BJ (cell line): ENCODE data around the gene ZNF500. TPM values are rescaled to one million over a fixed set of nuclear protein-coding genes. Genes with fewer than 3 reads are reported as not detected.
"Not testable (repeated sequence)": the region's sequence is repeated elsewhere in the genome, so short reads cannot be mapped to it uniquely, and the experiment has no call there.

Experiments
- CTCF ChIA-PET: fragments of 350-600 bp; formaldehyde crosslinking; extraction: SDS; loops from one replicate; lab custom pipeline; 2021; ENCODE audit warnings: antibody characterized with exemption, inconsistent platforms; lab: Yijun Ruan, JAX
- POLR2A ChIA-PET: fragments of 300-600 bp; sonication (Branson Sonifier 250); formaldehyde crosslinking; extraction: SDS; loops from one replicate; lab custom pipeline; 2021; ENCODE audit warnings: antibody characterized with exemption; lab: Charles Lee
- DNase-seq: peaks from one replicate; pipeline ENCODE4 v3.0.0-alpha.2; 2011; ENCODE audit warnings: low read depth
- H3K27me3 ChIP-seq: 2 replicates; pipeline ENCODE4 v1.6.0; 2011; ENCODE audit warnings: low read length; ENCODE audit not compliant: control insufficient read depth, insufficient read depth
- H3K36me3 ChIP-seq: 2 replicates; pipeline ENCODE4 v1.5.1; 2011; ENCODE audit warnings: low read length; ENCODE audit not compliant: control insufficient read depth, insufficient read depth
- H3K4me3 ChIP-seq: 2 replicates; pipeline ENCODE4 v1.5.1; 2011; ENCODE audit warnings: low read depth, mild to moderate bottlenecking, control low read depth, low read length
- polyA plus RNA-seq: library from polyadenylated mRNA; depleted of rRNA; stranded (reverse); fragments of >200 nt; gene quantifications from 2 replicates; pipeline ENCODE4 v1.2.3, GENCODE V29; 2011
- TF ChIP-seq, protein P1 (sequence below): IDR thresholded peaks from 2 replicates; pipeline ENCODE4 v1.5.1; 2011; ENCODE audit warnings: low read depth, mild to moderate bottlenecking, control low read depth, inconsistent platforms, low read length, moderate library complexity; ENCODE audit not compliant: insufficient read depth

ZNF500 gene
- polyA plus RNA-seq, 1 experiment = 6.5 TPM

DNA sequence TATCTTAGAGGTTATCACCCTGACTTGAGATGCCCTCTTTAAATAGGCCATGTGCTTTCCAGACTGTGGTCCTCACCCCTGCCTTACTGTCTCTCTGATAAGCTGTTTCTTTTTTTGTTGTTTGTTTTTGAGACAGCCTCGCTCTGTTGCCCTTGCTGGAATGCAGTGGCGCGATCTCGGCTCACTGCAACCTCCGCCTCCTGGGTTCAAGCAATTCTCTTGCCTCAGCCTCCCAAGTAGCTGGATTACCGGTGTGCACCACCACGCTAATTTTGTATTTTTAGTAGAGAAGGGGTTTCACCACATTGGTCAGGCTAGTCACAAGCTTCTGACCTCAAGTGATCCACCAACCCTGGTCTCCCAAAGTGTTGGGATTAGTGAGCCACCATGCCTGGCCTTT is 21.9 kb upstream of the ZNF500 start:
- TF ChIP-seq, protein P1, sequence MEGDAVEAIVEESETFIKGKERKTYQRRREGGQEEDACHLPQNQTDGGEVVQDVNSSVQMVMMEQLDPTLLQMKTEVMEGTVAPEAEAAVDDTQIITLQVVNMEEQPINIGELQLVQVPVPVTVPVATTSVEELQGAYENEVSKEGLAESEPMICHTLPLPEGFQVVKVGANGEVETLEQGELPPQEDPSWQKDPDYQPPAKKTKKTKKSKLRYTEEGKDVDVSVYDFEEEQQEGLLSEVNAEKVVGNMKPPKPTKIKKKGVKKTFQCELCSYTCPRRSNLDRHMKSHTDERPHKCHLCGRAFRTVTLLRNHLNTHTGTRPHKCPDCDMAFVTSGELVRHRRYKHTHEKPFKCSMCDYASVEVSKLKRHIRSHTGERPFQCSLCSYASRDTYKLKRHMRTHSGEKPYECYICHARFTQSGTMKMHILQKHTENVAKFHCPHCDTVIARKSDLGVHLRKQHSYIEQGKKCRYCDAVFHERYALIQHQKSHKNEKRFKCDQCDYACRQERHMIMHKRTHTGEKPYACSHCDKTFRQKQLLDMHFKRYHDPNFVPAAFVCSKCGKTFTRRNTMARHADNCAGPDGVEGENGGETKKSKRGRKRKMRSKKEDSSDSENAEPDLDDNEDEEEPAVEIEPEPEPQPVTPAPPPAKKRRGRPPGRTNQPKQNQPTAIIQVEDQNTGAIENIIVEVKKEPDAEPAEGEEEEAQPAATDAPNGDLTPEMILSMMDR = no peak
- no peak for DNase-seq
- no peak overlapping the region for H3K4me3 ChIP-seq
- H3K27me3 ChIP-seq = no peaks in the 10 kb centered on the region
- no peaks in the 10 kb centered on the region for H3K36me3 ChIP-seq
- CTCF ChIA-PET = no interaction called here
- POLR2A ChIA-PET = no interaction called here

DNA sequence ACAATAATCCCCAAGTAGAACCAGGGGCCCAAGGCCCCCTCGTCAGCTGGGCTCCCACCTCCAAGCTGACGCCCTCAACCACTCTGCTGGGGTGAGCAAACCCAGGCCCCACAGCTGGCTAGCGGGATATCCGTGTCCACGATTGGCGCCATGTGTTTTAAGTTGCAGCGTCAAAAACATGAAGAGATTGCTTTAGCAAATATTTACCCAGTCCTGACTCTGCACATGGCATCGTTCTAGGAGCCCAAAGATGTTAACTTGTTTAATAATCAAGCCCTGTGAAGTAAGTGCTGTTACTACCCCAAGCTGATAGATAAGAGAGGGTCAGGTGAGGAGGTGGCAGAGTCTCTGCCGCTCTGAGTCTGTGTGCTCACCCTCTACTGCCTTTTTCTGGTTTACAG is 21.5 kb upstream of the ZNF500 start:
- H3K4me3 ChIP-seq = no peak overlapping the region
- ChIA-PET POLR2A (no interaction called here), CTCF (no interaction called here)
- DNase-seq = no peak
- no peaks in the 10 kb centered on the region for H3K27me3 ChIP-seq
- no peaks in the 10 kb centered on the region for H3K36me3 ChIP-seq
- TF ChIP-seq, protein P1 = no peak

DNA sequence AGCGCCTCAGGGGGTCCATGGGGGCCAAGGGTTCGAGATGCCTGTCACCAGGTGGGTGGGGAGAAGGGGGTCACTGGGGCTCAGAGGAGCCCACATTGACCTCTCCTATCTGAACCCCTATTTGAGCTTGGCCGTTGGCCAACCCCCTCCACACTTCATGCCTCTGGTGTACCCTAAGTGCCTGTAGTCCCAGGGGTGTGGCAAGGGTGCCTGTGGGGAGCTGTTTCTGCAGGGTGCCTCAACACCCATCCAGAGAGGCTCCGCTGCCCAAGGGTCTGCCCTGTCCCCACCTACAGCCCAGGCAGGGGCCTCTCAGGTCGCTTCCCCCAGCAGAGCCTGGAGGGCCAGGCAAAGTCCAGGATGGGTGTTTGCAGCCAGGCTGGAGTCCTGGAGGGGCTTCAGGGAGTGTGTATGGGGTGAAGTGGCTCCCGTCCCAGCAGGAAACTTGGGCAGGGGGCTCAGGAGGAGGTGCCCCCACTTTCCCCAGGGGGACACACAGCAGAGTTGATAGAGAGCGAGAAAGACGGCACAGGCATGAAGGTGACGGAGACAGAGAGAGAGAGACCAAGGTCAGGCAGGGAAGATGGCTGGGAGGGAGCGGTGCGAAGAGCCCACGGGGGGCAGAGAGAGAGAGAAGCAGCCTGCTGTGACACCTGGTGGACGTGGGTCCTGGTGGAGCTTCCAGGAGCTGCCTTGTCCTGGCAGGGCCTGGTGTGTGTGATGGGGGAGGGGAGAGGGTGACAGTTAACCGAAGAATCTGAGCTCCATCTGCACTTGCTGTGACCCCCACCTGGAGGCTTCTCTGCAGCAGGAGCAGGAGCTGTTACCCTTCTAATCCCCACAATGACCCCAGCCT is 20.9 kb upstream of the ZNF500 start, which contains the start of gene SEPTIN12:
Gene SEPTIN12, minus strand, starts transcription at position 719 of the 856 bp plus-strand sequence. Its CDS starts 700 bp downstream, at position 19.
- ChIA-PET POLR2A (no interaction called here), CTCF (no interaction called here)

DNA sequence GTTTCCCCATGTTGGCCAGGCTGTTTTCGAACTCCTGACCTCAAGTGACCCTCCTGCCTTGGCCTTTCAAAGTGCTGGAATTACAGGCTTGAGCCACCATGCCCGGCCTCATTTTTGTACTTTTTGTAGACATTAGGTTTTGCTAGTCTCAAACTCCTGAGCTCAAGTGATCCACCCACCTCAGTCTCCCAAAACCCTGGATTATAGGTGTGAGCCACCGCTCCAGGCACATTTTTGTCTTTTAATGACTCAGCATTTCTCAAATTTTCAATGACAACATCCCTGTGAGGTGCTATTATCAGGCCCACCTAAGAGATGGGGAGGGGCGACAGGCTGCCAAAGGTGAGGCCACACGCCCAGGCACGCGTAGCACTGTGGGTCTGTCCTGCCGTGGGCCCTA is 20.1 kb upstream of the ZNF500 start:
- TF ChIP-seq, protein P1 = no peak
- DNase-seq = no peak
- ChIA-PET CTCF (no interaction called here), POLR2A (no interaction called here)
- Histone ChIP-seq H3K4me3 (no peak overlapping the region), H3K27me3 (no peaks in the 10 kb centered on the region), H3K36me3 (no peaks in the 10 kb centered on the region)

More for the DNA sequence above, 20.9 kb upstream of the ZNF500 start, which contains the start of gene SEPTIN12:
- TF ChIP-seq, protein P1 = no peak
- Histone ChIP-seq H3K36me3 (no peaks in the 10 kb centered on the region), H3K27me3 (no peaks in the 10 kb centered on the region), H3K4me3 (no peak within 1 kb of the TSS)
- no peak for DNase-seq

DNA sequence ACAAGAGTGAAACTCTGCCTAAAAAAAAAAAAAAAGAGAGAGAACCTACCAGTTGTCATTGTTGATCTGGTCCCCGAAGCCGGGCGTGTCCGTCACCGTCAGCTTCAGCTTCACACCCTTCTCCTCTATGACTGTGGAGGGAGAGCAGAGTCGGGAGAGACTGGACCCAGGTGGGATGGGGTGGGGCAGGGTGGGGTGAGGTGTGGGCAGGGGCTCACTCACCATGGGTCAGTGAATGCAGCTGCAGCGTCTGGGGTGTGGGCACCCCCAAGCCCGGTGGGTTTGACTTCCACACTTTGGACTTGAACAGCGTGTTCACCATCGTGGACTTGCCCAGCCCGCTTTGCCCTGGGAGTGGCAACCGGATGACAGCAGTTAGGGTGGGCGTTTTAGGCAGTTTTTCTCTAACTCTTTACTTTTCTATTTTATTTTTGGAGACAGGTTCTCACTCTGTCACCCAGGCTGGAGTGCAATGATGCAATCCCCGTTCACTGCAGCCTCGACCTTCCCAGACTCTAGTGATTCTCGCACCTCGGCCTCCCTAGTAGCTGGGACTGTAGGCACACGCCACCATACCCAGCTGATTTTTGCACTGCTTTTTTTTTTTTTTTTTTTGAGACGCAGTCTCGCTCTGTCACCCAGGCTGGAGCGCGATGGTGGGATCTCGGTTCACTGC is 18.9 kb upstream of the ZNF500 start:
- POLR2A ChIA-PET = no interaction called here
- no peaks in the 10 kb centered on the region for H3K36me3 ChIP-seq

DNA sequence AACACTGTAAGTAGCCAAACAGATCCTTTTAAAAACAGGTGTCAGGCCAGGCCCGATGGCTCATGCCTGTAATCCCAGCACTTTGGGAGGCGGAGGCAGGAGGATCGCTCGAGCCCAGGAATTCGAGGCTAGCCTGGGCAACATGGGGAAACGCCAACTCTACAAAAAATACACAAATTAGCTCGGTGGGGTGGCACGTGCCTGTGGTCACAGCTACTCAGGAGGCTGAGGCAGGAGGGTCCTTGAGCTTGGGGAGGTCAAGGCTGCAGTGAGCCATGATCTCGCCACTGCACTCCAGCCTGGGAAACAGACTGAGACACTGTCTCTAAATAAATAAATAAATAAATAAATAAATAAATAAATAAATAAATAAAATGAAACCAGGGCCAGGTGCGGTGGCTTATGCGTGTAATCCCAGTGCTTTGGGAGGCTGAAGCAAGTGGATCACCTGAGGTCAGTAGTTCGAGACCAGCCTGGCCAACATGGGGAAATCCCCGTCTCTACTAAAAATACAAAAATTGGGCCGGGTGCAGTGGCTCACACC is 17.6 kb upstream of the ZNF500 start:
- POLR2A ChIA-PET, H3K36me3 ChIP-seq, CTCF ChIA-PET, DNase-seq, H3K27me3 ChIP-seq, H3K4me3 ChIP-seq: not testable (repeated sequence)

More for the DNA sequence above, 18.9 kb upstream of the ZNF500 start:
- H3K4me3 ChIP-seq = no peak overlapping the region
- H3K27me3 ChIP-seq = no peaks in the 10 kb centered on the region
- TF ChIP-seq, protein P1 = no peak
- CTCF ChIA-PET = interaction anchor here (0.6 kb wide), 1 partner anchor 14 kb away, joined by 4 read pairs; no protein-coding TSS in a partner anchor
- DNase-seq = no peak
